B cell (primary cell): ENCODE data around the gene RRP12. TPM values are rescaled to one million over a fixed set of nuclear protein-coding genes. Genes with fewer than 3 reads are reported as not detected.

Experiments
- ATAC-seq: fragments of 200-7000 bp; cut with Tn5 transposase; one replicate; pipeline ENCODE4 v1.10.0; 2021; ENCODE audit warnings: low read depth, mild to moderate bottlenecking, moderate number of reproducible peaks, moderate library complexity
- CTCF ChIA-PET: fragments of 350-600 bp; sonication (Branson Sonifier 250); formaldehyde crosslinking; loops from one replicate; lab custom pipeline; 2021; ENCODE audit warnings: antibody characterized with exemption, inconsistent platforms; lab: Charles Lee
- POLR2A ChIA-PET: fragments of 350-600 bp; sonication (Branson Sonifier 250); formaldehyde crosslinking; loops from one replicate; lab custom pipeline; 2021; ENCODE audit warnings: antibody characterized with exemption; lab: Charles Lee
- DNase-seq: peaks from one replicate; pipeline ENCODE4 v3.0.0; 2013
- H2AFZ ChIP-seq: 2 replicates; pipeline ENCODE4 v1.6.1; 2012; ENCODE audit warnings: mild to moderate bottlenecking, low read depth, low read length; ENCODE audit not compliant: insufficient read depth, poor library complexity, severe bottlenecking
- H3K27ac ChIP-seq, 2 donors: 1 replicate in 1 of 2; 2 replicates in 1 of 2; pipeline ENCODE4 v1.5.1; 2012 to 2013; ENCODE audit warnings: low read length in 2 of 2, mild to moderate bottlenecking in 2 of 2, moderate library complexity in 1 of 2
- H3K27me3 ChIP-seq, 4 experiments: fragments of 200-600 bp in 1 of 4; sonication (generic) in 1 of 4; replicated peaks in 1 of 4; 1 replicate in 2 of 4; 2 replicates in 2 of 4; pipeline versions ENCODE4 v1.6.1 to v1.7.0; 2013 to 2016; ENCODE audit warnings: low read length in 3 of 4, mild to moderate bottlenecking in 2 of 4, mixed read lengths in 1 of 4, moderate library complexity in 1 of 4; ENCODE audit not compliant: insufficient read depth in 4 of 4, control insufficient read depth in 3 of 4; ENCODE audit errors: control extremely low read depth in 1 of 4
- H3K36me3 ChIP-seq, 2 experiments: replicated peaks in 1 of 2; 1 replicate in 1 of 2; 2 replicates in 1 of 2; pipeline versions ENCODE4 v1.6.1 to v1.7.1; 2013; ENCODE audit warnings: low read length in 1 of 2; ENCODE audit not compliant: insufficient read depth in 2 of 2, control insufficient read depth in 1 of 2; ENCODE audit errors: control extremely low read depth in 1 of 2, extremely low read depth in 1 of 2
- H3K4me1 ChIP-seq, 2 donors: fragments of 200-600 bp in 1 of 2; sonication (generic) in 1 of 2; 1 replicate in 1 of 2; 2 replicates in 1 of 2; pipeline versions ENCODE4 v1.5.1 to v1.6.1; 2013 to 2017; ENCODE audit warnings: low read length in 2 of 2; ENCODE audit not compliant: control insufficient read depth in 2 of 2, insufficient read depth in 2 of 2
- H3K4me2 ChIP-seq: replicated peaks from 2 replicates; pipeline ENCODE3; 2012; ENCODE audit warnings: mild to moderate bottlenecking, low read depth, low read length; ENCODE audit not compliant: poor library complexity, severe bottlenecking
- H3K4me3 ChIP-seq, 5 experiments: fragments of 200-600 bp in 1 of 5; sonication (generic) in 1 of 5; 1 replicate in 3 of 5; 2 replicates in 2 of 5; pipeline versions ENCODE4 v1.5.1 to v1.7.0; 2011 to 2016; ENCODE audit warnings: low read length in 4 of 5, mild to moderate bottlenecking in 4 of 5, low read depth in 2 of 5, control low read depth in 1 of 5, moderate library complexity in 1 of 5; ENCODE audit not compliant: insufficient read depth in 1 of 5; ENCODE audit errors: control extremely low read depth in 1 of 5, extremely low read depth in 1 of 5
- H3K79me2 ChIP-seq: fragments of 200-600 bp; sonication (generic); one replicate; pipeline ENCODE4 v1.6.0; 2016; ENCODE audit warnings: low read length; ENCODE audit not compliant: control insufficient read depth, insufficient read depth
- H3K9ac ChIP-seq: fragments of 200-600 bp; sonication (generic); 2 replicates; pipeline ENCODE4 v1.6.1; 2017; ENCODE audit warnings: mild to moderate bottlenecking, low read length, moderate library complexity
- H3K9me3 ChIP-seq, 3 donors: one replicate each; pipeline versions ENCODE4 v1.6.1 to v1.7.1; 2013; ENCODE audit warnings: low read length in 2 of 3; ENCODE audit not compliant: control insufficient read depth in 2 of 3, insufficient read depth in 1 of 3; ENCODE audit errors: control extremely low read depth in 1 of 3
- H4K20me1 ChIP-seq: 2 replicates; pipeline ENCODE4 v1.6.0; 2012; ENCODE audit warnings: mild to moderate bottlenecking, low read length; ENCODE audit not compliant: insufficient read depth, control insufficient read depth, poor library complexity, severe bottlenecking
- H3K27ac Mint-ChIP-seq: one replicate; pipeline ENCODE4 v1.8.0; 2021; ENCODE audit warnings: mixed read lengths
- H3K27me3 Mint-ChIP-seq: one replicate; pipeline ENCODE4 v1.8.0; 2021; ENCODE audit warnings: mixed read lengths
- H3K4me1 Mint-ChIP-seq: one replicate; pipeline ENCODE4 v1.8.0; 2021; ENCODE audit warnings: mixed read lengths
- H3K4me3 Mint-ChIP-seq: one replicate; pipeline ENCODE4 v1.8.0; 2021; ENCODE audit warnings: mixed read lengths
- H3K9me3 Mint-ChIP-seq: one replicate; pipeline ENCODE4 v1.8.0; 2022; ENCODE audit warnings: mixed read lengths; ENCODE audit not compliant: insufficient read depth
- EZH2 ChIP-seq: IDR thresholded peaks from 2 replicates; pipeline ENCODE4 v1.6.1; 2012; ENCODE audit warnings: borderline replicate concordance, low read depth, mild to moderate bottlenecking, moderate library complexity, low read length; ENCODE audit not compliant: insufficient read depth, poor library complexity, severe bottlenecking
- WGBS: methylation state at CpG from one replicate; pipeline ENCODE4 v1.1.5; 2013; ENCODE audit warnings: missing lambda C conversion rate; ENCODE audit not compliant: insufficient coverage; 5-methylcytosine and 5-hydroxymethylcytosine counted together
- intact Hi-C: fragments of 100-400 bp; cut with micrococcal nuclease; formaldehyde crosslinking; loops from one replicate; pipeline ENCODE4 v1.10.0; 2022
- polyA plus RNA-seq: library from polyadenylated mRNA; depleted of rRNA; stranded (reverse); fragments of >200 nt; gene quantifications from 2 replicates; pipeline ENCODE4 v1.2.3, GENCODE V29; 2012
- total RNA-seq, 2 donors: library from RNA; stranded (reverse); fragments of 120-200 nt in 1 of 2; gene quantifications; 1 replicate in 1 of 2; 2 replicates in 1 of 2; pipeline versions ENCODE4 v1.2.3 to v1.2.4, GENCODE V29; 2013 to 2022
- TF ChIP-seq, protein P1 (sequence below): fragments of 200-600 bp; IDR thresholded peaks from one replicate; pipeline ENCODE4 v1.8.0; 2022; ENCODE audit warnings: antibody characterized with exemption, mild to moderate bottlenecking

RRP12 gene
- total and polyA plus RNA-seq, 2 donors (not counting 1 experiment from before 2014, with no cell fraction given): 19.3 to 35.7 TPM

DNA sequence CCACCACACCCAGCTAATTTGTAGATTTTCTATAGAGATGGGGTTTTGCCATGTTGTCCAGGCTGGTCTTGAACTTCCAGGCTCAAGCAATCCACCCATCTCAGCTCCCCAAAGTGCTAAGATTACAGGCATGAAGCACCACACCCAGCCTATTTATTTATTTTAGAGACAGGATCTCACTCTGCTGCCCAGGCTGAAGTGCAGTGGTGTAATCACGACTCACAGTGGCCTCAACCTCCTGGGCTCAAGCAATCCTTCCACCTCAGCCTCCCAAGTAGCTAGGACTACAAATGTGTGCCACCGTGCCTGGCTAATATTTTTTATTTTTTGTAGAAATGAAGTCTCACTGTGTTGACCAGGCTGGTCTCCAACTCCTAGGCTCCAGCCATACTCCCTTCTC is 59.7 kb downstream of the RRP12 start:
- Histone ChIP-seq H3K4me3 (no peak overlapping the region), H4K20me1 (no peaks in the 10 kb centered on the region), H3K4me1 (no peaks in the 10 kb centered on the region), H3K79me2 (no peaks in the 10 kb centered on the region), H3K27me3 (no peaks in the 10 kb centered on the region), H3K27ac (no peak overlapping the region), H3K4me2 (no peak overlapping the region), H3K36me3 (no peaks in the 10 kb centered on the region), H3K9me3 (no peaks in the 10 kb centered on the region), H3K9ac (no peak overlapping the region), H2AFZ (no peak overlapping the region)
- WGBS: no CpG with 5 or more reads among the region's 2 CpGs
- Mint-ChIP-seq H3K4me3 (no peak overlapping the region), H3K27me3 (no peaks in the 10 kb centered on the region), H3K9me3 (no peaks in the 10 kb centered on the region), H3K4me1 (no peaks in the 10 kb centered on the region), H3K27ac (no peak overlapping the region)
- TF ChIP-seq EZH2: no peak
- TF ChIP-seq, protein P1, sequence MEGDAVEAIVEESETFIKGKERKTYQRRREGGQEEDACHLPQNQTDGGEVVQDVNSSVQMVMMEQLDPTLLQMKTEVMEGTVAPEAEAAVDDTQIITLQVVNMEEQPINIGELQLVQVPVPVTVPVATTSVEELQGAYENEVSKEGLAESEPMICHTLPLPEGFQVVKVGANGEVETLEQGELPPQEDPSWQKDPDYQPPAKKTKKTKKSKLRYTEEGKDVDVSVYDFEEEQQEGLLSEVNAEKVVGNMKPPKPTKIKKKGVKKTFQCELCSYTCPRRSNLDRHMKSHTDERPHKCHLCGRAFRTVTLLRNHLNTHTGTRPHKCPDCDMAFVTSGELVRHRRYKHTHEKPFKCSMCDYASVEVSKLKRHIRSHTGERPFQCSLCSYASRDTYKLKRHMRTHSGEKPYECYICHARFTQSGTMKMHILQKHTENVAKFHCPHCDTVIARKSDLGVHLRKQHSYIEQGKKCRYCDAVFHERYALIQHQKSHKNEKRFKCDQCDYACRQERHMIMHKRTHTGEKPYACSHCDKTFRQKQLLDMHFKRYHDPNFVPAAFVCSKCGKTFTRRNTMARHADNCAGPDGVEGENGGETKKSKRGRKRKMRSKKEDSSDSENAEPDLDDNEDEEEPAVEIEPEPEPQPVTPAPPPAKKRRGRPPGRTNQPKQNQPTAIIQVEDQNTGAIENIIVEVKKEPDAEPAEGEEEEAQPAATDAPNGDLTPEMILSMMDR: no peak
- ChIA-PET CTCF (interaction anchor here (0.7 to 1.7 kb wide), 4 partner anchors 10 to 613 kb away, joined by 3 to 5 read pairs (median 4); no protein-coding TSS in a partner anchor), POLR2A (no interaction called here)
- DNase-seq (no peak), ATAC-seq (no peak)
- intact Hi-C loops: no loop called here

DNA sequence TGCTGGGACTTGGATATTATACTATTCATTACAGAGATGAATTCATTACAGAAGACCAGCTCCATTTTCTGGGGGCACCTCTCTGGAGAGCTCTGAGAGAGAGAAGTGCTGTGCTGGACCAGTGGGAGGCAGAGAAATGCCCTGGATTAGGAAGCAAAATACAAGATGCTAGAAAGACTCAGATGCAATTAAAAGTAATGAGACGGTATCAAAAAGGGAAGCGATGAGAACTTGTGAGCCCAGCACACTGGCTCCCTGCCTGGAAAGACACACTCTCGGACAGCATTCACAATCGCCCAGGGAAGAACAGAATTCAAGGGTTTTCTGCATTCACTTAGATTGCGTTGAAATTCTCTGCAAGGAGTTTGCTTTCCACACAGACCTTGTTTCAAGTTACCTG is 63.1 kb downstream of the RRP12 start:
- no peak overlapping the region for H3K9ac ChIP-seq
- H4K20me1 ChIP-seq: peaks cover 8% of the 10 kb centered on the region
- peaks cover 8 to 11% of the 10 kb centered on the region in 2 donors for H3K4me1 ChIP-seq
- Mint-ChIP-seq H3K27me3 (no peaks in the 10 kb centered on the region), H3K4me3 (no peak overlapping the region), H3K27ac (no peak overlapping the region), H3K9me3 (no peaks in the 10 kb centered on the region), H3K4me1 (peaks cover 10% of the 10 kb centered on the region)
- intact Hi-C loops: loop anchor here (5.0 kb wide), 1 partner anchor 109 kb away; the partner anchor contains the start of genes EXOSC1 and ZDHHC16
- no peaks in the 10 kb centered on the region for H3K9me3 ChIP-seq
- no peak for ATAC-seq
- H3K79me2 ChIP-seq: peaks cover 9% of the 10 kb centered on the region
- H3K4me3 ChIP-seq: no peak overlapping the region
- no peak for DNase-seq
- ChIA-PET CTCF (interaction anchor here (0.6 kb wide), 1 partner anchor 28 kb away, joined by 4 read pairs; no protein-coding TSS in a partner anchor), POLR2A (no interaction called here)
- H2AFZ ChIP-seq: no peak overlapping the region
- no peaks in the 10 kb centered on the region for H3K27me3 ChIP-seq
- H3K4me2 ChIP-seq: no peak overlapping the region
- no peaks in the 10 kb centered on the region for H3K36me3 ChIP-seq
- H3K27ac ChIP-seq: no peak overlapping the region
- 92% methylated on average over 5 of the region's 5 CpGs for WGBS
- no peak for TF ChIP-seq EZH2
- TF ChIP-seq, protein P1: no peak
